Hepatocyte (in vitro differentiated cells): ENCODE measurements around the gene KNTC1. TPM values are rescaled to one million over a fixed set of nuclear protein-coding genes. Genes with fewer than 3 reads are reported as not detected.
"Not testable (repeated sequence)": the region's sequence is repeated elsewhere in the genome, so short reads cannot be mapped to it uniquely, and the experiment has no call there.

Experiments
- DNase-seq: peaks from one replicate; pipeline ENCODE4 v3.0.0-alpha.2; 2016; ENCODE audit warnings: low spot score
- H2AFZ ChIP-seq: fragments of 200-600 bp; sonication (generic); 2 replicates; pipeline ENCODE4 v1.6.0; 2016; ENCODE audit warnings: antibody characterized with exemption, mild to moderate bottlenecking
- H3K27ac ChIP-seq: fragments of 200-600 bp; sonication (generic); 2 replicates; pipeline ENCODE4 v1.5.1; 2016; ENCODE audit warnings: mild to moderate bottlenecking
- H3K27me3 ChIP-seq: fragments of 200-600 bp; sonication (generic); 2 replicates; pipeline ENCODE4 v1.6.1; 2016
- H3K36me3 ChIP-seq: fragments of 200-600 bp; sonication (generic); replicated peaks from 2 replicates; pipeline ENCODE4 v1.5.1; 2016; ENCODE audit warnings: low read depth; ENCODE audit not compliant: insufficient read depth
- H3K4me1 ChIP-seq: fragments of 200-600 bp; sonication (generic); 2 replicates; pipeline ENCODE4 v1.5.1; 2016; ENCODE audit warnings: mild to moderate bottlenecking, moderate library complexity; ENCODE audit not compliant: insufficient read depth
- H3K4me2 ChIP-seq: fragments of 200-600 bp; sonication (generic); 2 replicates; pipeline ENCODE4 v1.6.0; 2016
- H3K4me3 ChIP-seq: fragments of 200-600 bp; sonication (generic); 2 replicates; pipeline ENCODE4 v1.5.1; 2016; ENCODE audit warnings: mild to moderate bottlenecking
- H3K79me2 ChIP-seq: fragments of 200-600 bp; sonication (generic); 2 replicates; pipeline ENCODE4 v1.6.0; 2017; ENCODE audit warnings: mild to moderate bottlenecking
- H3K9me2 ChIP-seq: fragments of 200-600 bp; sonication (generic); replicated peaks from 2 replicates; pipeline ENCODE4 v1.6.0; 2017; ENCODE audit warnings: mild to moderate bottlenecking; ENCODE audit not compliant: insufficient read depth
- H3K9me3 ChIP-seq: fragments of 200-600 bp; sonication (generic); 2 replicates; pipeline ENCODE4 v1.5.1; 2016; ENCODE audit warnings: low read depth, mild to moderate bottlenecking
- H4K20me1 ChIP-seq: fragments of 200-600 bp; sonication (generic); 2 replicates; pipeline ENCODE4 v1.6.0; 2016; ENCODE audit warnings: mild to moderate bottlenecking; ENCODE audit not compliant: insufficient read depth, poor library complexity, severe bottlenecking
- CTCF ChIP-seq: fragments of 200-600 bp; sonication (generic); IDR thresholded peaks from 2 replicates; pipeline ENCODE4 v1.5.1; 2016; ENCODE audit warnings: antibody characterized with exemption, mild to moderate bottlenecking; ENCODE audit not compliant: poor library complexity
- EZH2 ChIP-seq: fragments of 200-600 bp; sonication (generic); IDR thresholded peaks from 2 replicates; pipeline ENCODE4 v1.6.1; 2016; ENCODE audit warnings: antibody characterized with exemption, mild to moderate bottlenecking, borderline replicate concordance
- EZH2phosphoT487 ChIP-seq: fragments of 200-600 bp; sonication (generic); IDR thresholded peaks from one replicate; pipeline ENCODE4 v1.6.1; 2018; ENCODE audit warnings: antibody characterized with exemption, mild to moderate bottlenecking, low read depth, moderate library complexity; ENCODE audit not compliant: unreplicated experiment, severe bottlenecking
- WGBS: methylation state at CpG from one replicate; pipeline ENCODE4 v1.1.6; 2016; ENCODE audit warnings: low lambda C conversion rate; ENCODE audit errors: missing lambda C conversion rate; 5-methylcytosine and 5-hydroxymethylcytosine counted together
- polyA plus RNA-seq: library from polyadenylated mRNA; unstranded; fragments of >200 nt; fragmentation: Nextera tagmentation; extraction: Ambion mirVana; gene quantifications from 2 replicates; pipeline ENCODE4 v1.2.1, GENCODE V29; 2016
- total RNA-seq: library from RNA; depleted of rRNA; stranded (reverse); fragments of >200 nt; gene quantifications from 2 replicates; pipeline ENCODE4 v1.2.3, GENCODE V29; 2014

KNTC1 gene
- total and polyA plus RNA-seq, 2 experiments from 2014 or later, result 5.8 to 18.1 TPM

- 96% methylated on average over 5 of the region's 5 CpGs for WGBS
- Histone ChIP-seq H4K20me1 (peaks cover 33% of the 10 kb centered on the region), H3K4me1 (no peaks in the 10 kb centered on the region)
Observed at GRCh38 chr12:122506393-122506938, 20.6 kb upstream of the KNTC1 start.

GRCh38 chr12:122508163-122508562 lies 18.9 kb upstream of the KNTC1 start:
- DNase-seq, result no peak
- Histone ChIP-seq H3K4me3 (no peak overlapping the region), H3K9me2 (no peaks in the 10 kb centered on the region), H3K4me1 (no peaks in the 10 kb centered on the region), H4K20me1 (peaks cover 48% of the 10 kb centered on the region), H3K9me3 (no peaks in the 10 kb centered on the region), H3K27ac (no peak overlapping the region), H3K4me2 (no peak overlapping the region), H3K27me3 (no peaks in the 10 kb centered on the region), H3K36me3 (peaks cover 4% of the 10 kb centered on the region), H3K79me2 (peaks cover 54% of the 10 kb centered on the region), H2AFZ (no peak overlapping the region)
- WGBS, result over 99% methylated on average over 5 of the region's 5 CpGs
- TF ChIP-seq EZH2phosphoT487 (no peak), EZH2 (no peak), CTCF (no peak)

More at GRCh38 chr12:122506393-122506938, 20.6 kb upstream of the KNTC1 start:
- Histone ChIP-seq H3K79me2 (peaks cover 37% of the 10 kb centered on the region), H3K9me2 (no peaks in the 10 kb centered on the region), H3K4me3 (no peak overlapping the region), H3K9me3 (no peaks in the 10 kb centered on the region), H3K27ac (no peak overlapping the region), H2AFZ (no peak overlapping the region), H3K36me3 (peaks cover 4% of the 10 kb centered on the region), H3K27me3 (no peaks in the 10 kb centered on the region), H3K4me2 (no peak overlapping the region)
- TF ChIP-seq CTCF, result no peak
- TF ChIP-seq EZH2phosphoT487, result no peak
- no peak for DNase-seq

- DNase-seq, H3K27ac ChIP-seq, H3K4me1 ChIP-seq, H3K9me2 ChIP-seq, H3K4me2 ChIP-seq, H3K27me3 ChIP-seq, H3K9me3 ChIP-seq, H3K4me3 ChIP-seq, H2AFZ ChIP-seq: not testable (repeated sequence)
- peaks cover 66% of the 10 kb centered on the region for H4K20me1 ChIP-seq
- peaks cover 94% of the 10 kb centered on the region for H3K79me2 ChIP-seq
- 76% methylated on average over 3 of the region's 3 CpGs for WGBS
- peaks cover 16% of the 10 kb centered on the region for H3K36me3 ChIP-seq
Observed at GRCh38 chr12:122513028-122513427, 14.0 kb upstream of the KNTC1 start.

- Histone ChIP-seq H3K36me3 (peaks cover 19% of the 10 kb centered on the region), H3K27ac (no peak overlapping the region), H3K4me2 (no peak overlapping the region), H4K20me1 (peaks cover 69% of the 10 kb centered on the region), H3K4me3 (no peak overlapping the region), H3K9me3 (no peaks in the 10 kb centered on the region), H3K79me2 (peaks cover 95% of the 10 kb centered on the region), H2AFZ (no peak overlapping the region), H3K27me3 (no peaks in the 10 kb centered on the region), H3K9me2 (no peaks in the 10 kb centered on the region), H3K4me1 (no peaks in the 10 kb centered on the region)
- DNase-seq, result no peak
- 98% methylated on average over 4 of the region's 4 CpGs for WGBS
- no peak for TF ChIP-seq EZH2phosphoT487
- no peak for TF ChIP-seq CTCF
- TF ChIP-seq EZH2, result no peak
Observed at GRCh38 chr12:122513660-122514059, 13.4 kb upstream of the KNTC1 start.
